ENCODE measurements around the gene NKG7. TPM values are rescaled to one million over a fixed set of nuclear protein-coding genes. Genes with fewer than 3 reads are reported as not detected.

Gene NKG7
- total and polyA plus RNA-seq, 2 of the 13 experiments (the other 11 are each of a cell fraction or from before 2014, with no cell fraction given), result 0.40 TPM; not detected in 1

GRCh38 chr19:51365211-51365964 lies 7.1 kb downstream of the NKG7 start (continued):
- no peak for TF ChIP-seq ZBTB40 (IDR thresholded peaks at IDR 0.05)
- TF ChIP-seq ZBTB40 (CRISPR knock-in tag; IDR thresholded peaks at IDR 0.05), result peak; percentile 50; the same call in 1 of the 2 replicates
- TF ChIP-seq MTERF4 (CRISPR knock-in tag; IDR thresholded peaks at IDR 0.05), result no peak
- no peak for TF ChIP-seq CAMTA2 (CRISPR knock-in tag; IDR thresholded peaks at IDR 0.05; ENCODE audit: borderline replicate concordance)
- peak; percentile 50; the same call in 1 of the 2 replicates for TF ChIP-seq CREM (IDR thresholded peaks at IDR 0.05)
- TF ChIP-seq CREM (CRISPR knock-in tag; IDR thresholded peaks at IDR 0.05), result no peak
- TF ChIP-seq ZSCAN25 (CRISPR knock-in tag; IDR thresholded peaks at IDR 0.05), result peak; percentile 50; the same call in 1 of the 2 replicates
- TF ChIP-seq ZNF234 (CRISPR knock-in tag; conservative IDR thresholded peaks at IDR 0.05), result no peak
- TF ChIP-seq KLF16 (CRISPR knock-in tag; IDR thresholded peaks at IDR 0.05), result peak in 1 of 2 experiments; percentile 33; a peak in 1 of 4 replicates
- TF ChIP-seq POLR2A (IDR thresholded peaks at IDR 0.05; ENCODE audit: insufficient read depth in 1 of 2, low read depth in 2 of 2, low read length in 2 of 2), result peak; percentile 90 to 93
- TF ChIP-seq TCF12 (IDR thresholded peaks at IDR 0.05), result no peak
- peak; percentile 59; the same call in 1 of the 2 replicates for TF ChIP-seq TCF12 (CRISPR knock-in tag; IDR thresholded peaks at IDR 0.05)
- peak; percentile 76; the same call in 1 of the 2 replicates for TF ChIP-seq ZNF296 (CRISPR knock-in tag; conservative IDR thresholded peaks at IDR 0.05)
- TF ChIP-seq ZNF580 (CRISPR knock-in tag; IDR thresholded peaks at IDR 0.05; ENCODE audit: borderline replicate concordance, low read depth), result peak; percentile 66; the same call in 1 of the 2 replicates
- 0 out of 2 replicates have a peak, but pooled peaks have one; percentile 50 for TF ChIP-seq ZNF224 (CRISPR knock-in tag; IDR thresholded peaks at IDR 0.05)
- peak; percentile 45; the same call in 1 of the 2 replicates for TF ChIP-seq KDM2A (CRISPR knock-in tag; IDR thresholded peaks at IDR 0.05; ENCODE audit: borderline replicate concordance, low read depth)
- peak; percentile 61 for TF ChIP-seq MAX (IDR thresholded peaks at IDR 0.05)
- no peak for TF ChIP-seq TCF7L2 (IDR thresholded peaks at IDR 0.05; ENCODE audit: low read depth, low read length)
- no peak for TF ChIP-seq SETDB1 (CRISPR knock-in tag; IDR thresholded peaks at IDR 0.05; ENCODE audit: borderline replicate concordance)
- TF ChIP-seq NFATC3 (CRISPR knock-in tag; IDR thresholded peaks at IDR 0.05), result no peak
- TF ChIP-seq ISX (CRISPR knock-in tag; conservative IDR thresholded peaks at IDR 0.05), result no peak

Measured in HepG2 (cell line).